Kidney epithelial cell (primary cell): ENCODE data around the gene FANK1. TPM values are rescaled to one million over a fixed set of nuclear protein-coding genes. Genes with fewer than 3 reads are reported as not detected.

Experiments
- DNase-seq: peaks from one replicate; pipeline ENCODE4 v3.0.0-alpha.2; 2010; ENCODE audit warnings: low read depth
- H3K27me3 ChIP-seq: 2 replicates; pipeline ENCODE4 v1.6.0; 2011; ENCODE audit warnings: low read length; ENCODE audit not compliant: control insufficient read depth, insufficient read depth
- H3K36me3 ChIP-seq: 2 replicates; pipeline ENCODE4 v1.5.1; 2011; ENCODE audit warnings: low read length; ENCODE audit not compliant: control insufficient read depth, insufficient read depth
- H3K4me3 ChIP-seq: 2 replicates; pipeline ENCODE4 v1.5.1; 2011; ENCODE audit warnings: low read depth, mild to moderate bottlenecking, control low read depth, low read length
- total RNA-seq: library from RNA; depleted of rRNA; stranded (reverse); fragments of >200 nt; gene quantifications from 2 replicates; pipeline ENCODE4 v1.2.3, GENCODE V29; 2015
- TF ChIP-seq, protein P1 (sequence below): IDR thresholded peaks from 2 replicates; pipeline ENCODE4 v1.5.1; 2011; ENCODE audit warnings: mild to moderate bottlenecking, moderate library complexity, low read length, control low read depth, inconsistent platforms; ENCODE audit not compliant: insufficient read depth, poor library complexity, severe bottlenecking

Gene FANK1
- total RNA-seq, 1 donor from 2014 or later, result 7.5 TPM

DNA sequence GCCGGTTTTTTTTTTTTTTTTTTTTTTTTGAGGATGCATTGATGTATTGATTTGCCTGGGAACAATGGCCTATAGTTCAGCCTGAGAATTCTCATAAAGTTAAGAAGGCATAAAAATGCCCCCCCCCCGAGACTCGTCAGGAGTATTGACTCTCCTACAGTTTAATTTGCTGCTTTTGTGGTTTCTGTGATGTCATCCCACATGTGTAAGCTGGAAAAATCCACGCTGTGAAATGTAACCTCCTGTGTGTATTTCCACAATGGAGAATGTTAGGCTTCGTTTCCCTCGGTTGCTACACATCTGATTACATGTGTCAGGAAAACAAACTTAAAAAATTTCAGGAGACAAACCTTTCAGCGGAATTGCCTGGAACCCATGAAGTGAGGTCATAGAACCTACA is 117.9 kb downstream of the FANK1 start:
- Histone ChIP-seq H3K4me3 (no peak overlapping the region), H3K36me3 (no peaks in the 10 kb centered on the region), H3K27me3 (no peaks in the 10 kb centered on the region)
- peak; percentile 86 for DNase-seq
- TF ChIP-seq, protein P1, sequence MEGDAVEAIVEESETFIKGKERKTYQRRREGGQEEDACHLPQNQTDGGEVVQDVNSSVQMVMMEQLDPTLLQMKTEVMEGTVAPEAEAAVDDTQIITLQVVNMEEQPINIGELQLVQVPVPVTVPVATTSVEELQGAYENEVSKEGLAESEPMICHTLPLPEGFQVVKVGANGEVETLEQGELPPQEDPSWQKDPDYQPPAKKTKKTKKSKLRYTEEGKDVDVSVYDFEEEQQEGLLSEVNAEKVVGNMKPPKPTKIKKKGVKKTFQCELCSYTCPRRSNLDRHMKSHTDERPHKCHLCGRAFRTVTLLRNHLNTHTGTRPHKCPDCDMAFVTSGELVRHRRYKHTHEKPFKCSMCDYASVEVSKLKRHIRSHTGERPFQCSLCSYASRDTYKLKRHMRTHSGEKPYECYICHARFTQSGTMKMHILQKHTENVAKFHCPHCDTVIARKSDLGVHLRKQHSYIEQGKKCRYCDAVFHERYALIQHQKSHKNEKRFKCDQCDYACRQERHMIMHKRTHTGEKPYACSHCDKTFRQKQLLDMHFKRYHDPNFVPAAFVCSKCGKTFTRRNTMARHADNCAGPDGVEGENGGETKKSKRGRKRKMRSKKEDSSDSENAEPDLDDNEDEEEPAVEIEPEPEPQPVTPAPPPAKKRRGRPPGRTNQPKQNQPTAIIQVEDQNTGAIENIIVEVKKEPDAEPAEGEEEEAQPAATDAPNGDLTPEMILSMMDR, result no peak

DNA sequence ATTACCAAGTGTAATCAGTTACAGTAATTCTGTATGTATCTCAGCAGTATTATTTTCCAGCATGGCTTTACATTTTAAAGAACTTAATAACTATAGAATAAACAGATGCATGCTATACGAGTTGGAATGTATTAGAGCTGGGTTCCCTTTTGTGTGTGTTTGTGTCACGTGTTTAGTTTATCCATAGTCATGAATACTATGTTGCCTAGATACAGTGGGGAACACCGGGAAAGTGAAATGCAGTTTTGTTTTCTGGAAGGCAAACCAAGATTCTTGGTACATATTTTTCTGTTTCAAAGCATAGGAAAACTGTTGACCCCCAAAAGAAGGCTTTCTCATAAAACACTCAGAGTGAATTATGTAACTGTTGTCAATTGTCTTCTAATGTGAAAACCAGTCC is 119.0 kb downstream of the FANK1 start:
- TF ChIP-seq, protein P1, result no peak
- H3K27me3 ChIP-seq, result no peaks in the 10 kb centered on the region
- DNase-seq, result no peak
- H3K4me3 ChIP-seq, result no peak overlapping the region
- no peaks in the 10 kb centered on the region for H3K36me3 ChIP-seq

DNA sequence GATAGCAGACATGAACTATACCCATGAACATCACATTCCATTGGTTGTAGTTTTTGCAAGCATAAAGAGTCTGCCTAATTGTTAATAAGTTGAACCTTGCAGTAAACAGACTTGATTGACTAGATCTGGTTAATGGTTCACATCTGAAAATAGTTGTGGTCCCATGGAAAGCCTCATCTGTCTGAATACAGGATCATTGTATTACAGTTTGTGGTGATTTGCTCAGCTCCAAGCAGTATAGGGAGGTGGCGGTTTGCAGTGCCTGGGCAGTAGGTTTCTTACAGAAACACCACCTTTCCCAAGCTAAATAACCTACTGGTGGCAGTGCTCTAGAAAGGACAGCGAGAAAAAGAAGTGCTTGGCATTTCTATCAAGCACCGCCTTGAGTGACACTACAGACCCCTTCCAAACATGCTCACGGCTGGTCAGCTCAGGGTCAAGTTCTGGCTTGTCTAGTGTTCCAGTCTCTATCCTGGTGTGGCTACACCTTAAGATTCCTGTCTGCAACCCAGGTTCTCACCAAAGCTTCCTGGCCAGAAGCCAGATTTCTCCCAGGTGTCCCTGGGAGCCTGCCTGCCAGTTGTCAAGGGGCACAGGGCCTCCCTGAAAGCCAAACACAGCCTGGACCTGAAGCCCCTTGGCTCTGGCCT is 119.9 kb downstream of the FANK1 start:
- no peaks in the 10 kb centered on the region for H3K36me3 ChIP-seq
- TF ChIP-seq, protein P1, result no peak
- DNase-seq, result peak; percentile 53
- no peak overlapping the region for H3K4me3 ChIP-seq
- H3K27me3 ChIP-seq, result no peaks in the 10 kb centered on the region

DNA sequence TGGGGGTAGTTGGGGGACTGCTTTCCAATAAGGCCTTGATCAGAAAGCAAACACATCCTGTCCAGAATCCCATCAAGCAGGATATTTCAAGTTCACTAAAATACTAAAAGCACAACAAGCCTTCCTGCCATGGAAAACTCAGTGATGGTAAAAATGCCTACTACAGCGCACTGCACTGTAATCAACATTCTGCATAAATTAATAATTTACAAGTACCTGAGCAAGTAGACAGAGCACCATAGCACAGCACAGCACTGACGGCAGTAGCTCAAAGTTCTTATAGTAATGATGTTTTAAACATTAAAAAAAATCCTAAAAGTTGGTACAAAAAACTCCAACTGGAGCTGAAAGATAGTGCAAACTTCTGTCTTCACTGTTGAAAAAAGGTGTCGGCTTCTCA is 120.5 kb downstream of the FANK1 start:
- TF ChIP-seq, protein P1, result no peak
- DNase-seq, result no peak
- H3K36me3 ChIP-seq, result no peaks in the 10 kb centered on the region

DNA sequence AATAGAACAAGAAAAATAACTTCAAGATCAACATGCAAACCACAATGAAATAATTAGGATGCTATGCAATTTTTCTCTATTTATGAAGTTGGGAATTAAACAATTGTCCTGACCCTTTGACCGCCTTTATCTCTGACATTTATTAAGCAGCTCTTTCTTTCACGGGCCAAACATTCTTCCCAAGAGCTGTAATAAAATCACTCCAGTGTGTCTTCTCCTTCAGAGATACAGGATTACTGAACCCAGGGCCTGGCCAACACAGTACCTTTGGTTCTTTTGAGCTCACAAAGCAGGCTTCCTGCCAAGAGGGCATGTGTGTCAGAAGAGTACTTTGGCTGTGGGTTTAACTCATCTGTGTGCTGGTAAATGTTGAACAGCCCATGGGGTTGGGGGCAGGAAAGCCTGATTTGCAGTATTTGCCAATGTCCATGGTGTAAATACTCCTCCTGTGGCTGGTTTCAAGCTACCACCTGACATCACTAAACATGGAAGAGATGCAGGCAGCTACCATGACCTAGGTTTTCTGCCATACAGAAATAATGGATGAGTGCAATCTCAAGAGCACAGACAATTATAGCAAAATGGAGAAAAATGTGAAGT is 121.7 kb downstream of the FANK1 start:
- TF ChIP-seq, protein P1, result no peak
- H3K27me3 ChIP-seq, result no peaks in the 10 kb centered on the region
- DNase-seq, result peak; percentile 69
- no peak overlapping the region for H3K4me3 ChIP-seq
- H3K36me3 ChIP-seq, result no peaks in the 10 kb centered on the region

More for the DNA sequence above, 120.5 kb downstream of the FANK1 start:
- no peak overlapping the region for H3K4me3 ChIP-seq
- H3K27me3 ChIP-seq, result no peaks in the 10 kb centered on the region
